Uterus (tissue), 4 donors: ENCODE data around the gene KLK2. TPM values are rescaled to one million over a fixed set of nuclear protein-coding genes. Genes with fewer than 3 reads are reported as not detected.

Experiments
- DNase-seq, 2 donors: peaks; one replicate each; pipeline ENCODE4 v3.0.0-alpha.2; 2019 to 2020
- H3K27ac ChIP-seq, 2 donors: fragments of 200-600 bp; sonication (generic); 1 replicate in 1 of 2; 2 replicates in 1 of 2; pipeline ENCODE4 v1.5.1; 2016 to 2018
- H3K27me3 ChIP-seq, 2 donors: fragments of 200-600 bp; sonication (generic); one replicate each; pipeline ENCODE4 v1.5.1; 2018 to 2019; ENCODE audit warnings: control low read depth in 1 of 2
- H3K36me3 ChIP-seq, 2 donors: fragments of 200-600 bp; sonication (generic); one replicate each; pipeline ENCODE4 v1.5.1; 2019; ENCODE audit warnings: control low read depth in 1 of 2
- H3K4me1 ChIP-seq, 2 donors: fragments of 200-600 bp; sonication (generic); one replicate each; pipeline ENCODE4 v1.5.1; 2018 to 2019; ENCODE audit warnings: control low read depth in 1 of 2
- H3K4me3 ChIP-seq, 2 donors: fragments of 200-600 bp; sonication (generic); 1 replicate in 1 of 2; 2 replicates in 1 of 2; pipeline ENCODE4 v1.5.1; 2018 to 2019; ENCODE audit warnings: mild to moderate bottlenecking in 1 of 2
- H3K9me3 ChIP-seq, 2 donors: fragments of 200-600 bp; sonication (generic); one replicate each; pipeline ENCODE4 v1.5.1; 2019; ENCODE audit warnings: control low read depth in 1 of 2
- POLR2A ChIP-seq, 2 donors: fragments of 450-650 bp; IDR thresholded peaks; one replicate each; pipeline ENCODE4 v1.6.1; 2016; ENCODE audit warnings: antibody characterized with exemption in 2 of 2, mild to moderate bottlenecking in 1 of 2, moderate library complexity in 1 of 2
- intact Hi-C: fragments of 100-400 bp; cut with DNase I; formaldehyde crosslinking; loops from one replicate; pipeline ENCODE4 v1.15.1; 2023; ENCODE audit warnings: low total_unique reads
- total RNA-seq, 4 donors: library from RNA; depleted of rRNA in 3 of 4; stranded (reverse); fragments of >200 nt in 3 of 4; gene quantifications; one replicate each; pipeline versions ENCODE4 v1.1.0 to v1.2.4, GENCODE V29; 2014 to 2023
- TF ChIP-seq, protein P1 (sequence below), 4 experiments: fragments of 200-600 bp in 2 of 4; fragments of 450-650 bp in 2 of 4; sonication (generic) in 2 of 4; IDR thresholded peaks; one replicate each; pipeline ENCODE4 v1.5.1; 2016 to 2019; ENCODE audit warnings: antibody characterized with exemption in 4 of 4, mild to moderate bottlenecking in 2 of 4, moderate library complexity in 1 of 4
- donor health status: DM: yes; HTN: yes; CAD: no.

Gene KLK2
- total RNA-seq, 4 donors from 2014 or later: 0.41 TPM; not detected in 3

GRCh38 chr19:50880241-50880640 is 7.0 kb downstream of the KLK2 start:
- H3K4me3 ChIP-seq: no peak overlapping the region
- H3K4me1 ChIP-seq: no peaks in the 10 kb centered on the region
- DNase-seq: no peak
- H3K36me3 ChIP-seq: no peaks in the 10 kb centered on the region
- H3K27ac ChIP-seq: no peak overlapping the region
- H3K27me3 ChIP-seq: no peaks in the 10 kb centered on the region
- H3K9me3 ChIP-seq: no peaks in the 10 kb centered on the region
- no peak for TF ChIP-seq POLR2A (IDR thresholded peaks at IDR 0.05)
- TF ChIP-seq, protein P1, sequence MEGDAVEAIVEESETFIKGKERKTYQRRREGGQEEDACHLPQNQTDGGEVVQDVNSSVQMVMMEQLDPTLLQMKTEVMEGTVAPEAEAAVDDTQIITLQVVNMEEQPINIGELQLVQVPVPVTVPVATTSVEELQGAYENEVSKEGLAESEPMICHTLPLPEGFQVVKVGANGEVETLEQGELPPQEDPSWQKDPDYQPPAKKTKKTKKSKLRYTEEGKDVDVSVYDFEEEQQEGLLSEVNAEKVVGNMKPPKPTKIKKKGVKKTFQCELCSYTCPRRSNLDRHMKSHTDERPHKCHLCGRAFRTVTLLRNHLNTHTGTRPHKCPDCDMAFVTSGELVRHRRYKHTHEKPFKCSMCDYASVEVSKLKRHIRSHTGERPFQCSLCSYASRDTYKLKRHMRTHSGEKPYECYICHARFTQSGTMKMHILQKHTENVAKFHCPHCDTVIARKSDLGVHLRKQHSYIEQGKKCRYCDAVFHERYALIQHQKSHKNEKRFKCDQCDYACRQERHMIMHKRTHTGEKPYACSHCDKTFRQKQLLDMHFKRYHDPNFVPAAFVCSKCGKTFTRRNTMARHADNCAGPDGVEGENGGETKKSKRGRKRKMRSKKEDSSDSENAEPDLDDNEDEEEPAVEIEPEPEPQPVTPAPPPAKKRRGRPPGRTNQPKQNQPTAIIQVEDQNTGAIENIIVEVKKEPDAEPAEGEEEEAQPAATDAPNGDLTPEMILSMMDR (IDR thresholded peaks at IDR 0.05): no peak
- intact Hi-C loops: no loop called here

- TF ChIP-seq, protein P1 (IDR thresholded peaks at IDR 0.05): no peak
- TF ChIP-seq POLR2A (IDR thresholded peaks at IDR 0.05): no peak
- no peaks in the 10 kb centered on the region for H3K36me3 ChIP-seq
- intact Hi-C loops: no loop called here
- H3K4me3 ChIP-seq: no peak overlapping the region
- no peak for DNase-seq
- no peaks in the 10 kb centered on the region for H3K27me3 ChIP-seq
- H3K4me1 ChIP-seq: no peaks in the 10 kb centered on the region
- H3K9me3 ChIP-seq: no peaks in the 10 kb centered on the region
- H3K27ac ChIP-seq: no peak overlapping the region
These were observed 8.9 kb downstream of the KLK2 start for GRCh38 chr19:50882188-50882587.

DNA sequence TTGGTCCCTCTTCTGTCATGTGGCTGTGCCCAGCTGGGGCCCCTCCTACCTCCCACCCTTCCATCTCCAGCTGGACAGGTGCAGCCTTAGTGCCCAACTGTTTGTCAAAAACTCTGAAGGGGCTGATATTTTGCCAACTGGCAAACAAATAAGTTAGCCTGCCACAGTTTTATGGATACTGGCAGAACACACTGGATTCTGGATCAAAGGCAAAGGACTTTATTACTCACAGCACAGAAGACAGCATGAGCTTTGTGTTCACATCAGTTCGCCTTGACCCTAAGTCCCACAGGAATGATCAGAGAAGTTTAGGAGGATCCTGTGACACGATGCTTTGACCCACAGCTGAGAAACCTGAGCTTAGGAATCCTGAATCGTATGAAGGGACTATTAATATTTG is 16.4 kb downstream of the KLK2 start:
- H3K9me3 ChIP-seq: no peaks in the 10 kb centered on the region
- no peak for DNase-seq

DNA sequence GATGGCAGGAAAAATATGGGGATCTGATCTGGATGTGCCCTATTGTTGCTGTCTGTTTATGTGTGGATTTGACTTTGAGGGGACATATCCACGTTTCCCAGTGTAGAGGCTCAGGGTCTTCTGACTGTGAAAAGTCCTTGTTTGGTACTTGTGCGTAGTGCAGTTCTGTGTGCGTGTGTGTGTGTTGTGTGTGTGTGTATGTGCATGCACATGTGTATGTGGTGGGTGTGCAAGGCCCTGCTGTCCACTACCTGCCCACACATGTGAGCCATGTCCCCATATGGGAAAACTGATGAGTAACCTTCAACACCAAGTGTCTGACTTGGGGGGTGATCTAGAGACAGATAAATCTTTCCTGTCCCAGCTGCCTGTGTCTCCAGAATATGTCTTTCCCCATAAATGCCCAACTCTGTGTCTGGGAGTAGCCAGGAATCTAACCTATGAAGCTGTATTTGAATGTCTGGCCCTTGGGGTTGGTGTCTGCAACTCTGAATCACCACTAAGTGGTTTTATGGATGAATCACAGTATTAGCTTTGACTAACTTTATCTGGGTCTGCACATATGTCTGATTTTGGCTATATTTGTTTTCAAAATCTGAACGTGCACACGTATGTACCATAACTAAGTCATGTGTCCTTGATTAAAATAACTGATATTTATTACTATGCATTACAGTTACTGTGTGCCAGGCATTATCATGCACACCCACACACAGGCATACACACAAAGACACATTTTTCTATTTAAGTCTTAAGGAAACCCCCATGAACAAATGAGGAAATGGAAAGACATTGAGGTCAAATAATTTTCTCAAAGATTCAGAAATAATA is 17.4 kb downstream of the KLK2 start:
- no peaks in the 10 kb centered on the region for H3K27me3 ChIP-seq
- no peak overlapping the region for H3K4me3 ChIP-seq
- H3K9me3 ChIP-seq: no peaks in the 10 kb centered on the region
- DNase-seq: no peak
- no peak overlapping the region for H3K27ac ChIP-seq
- H3K4me1 ChIP-seq: no peaks in the 10 kb centered on the region
- intact Hi-C loops: no loop called here
- TF ChIP-seq, protein P1 (IDR thresholded peaks at IDR 0.05): no peak
- TF ChIP-seq POLR2A (IDR thresholded peaks at IDR 0.05): no peak
- H3K36me3 ChIP-seq: no peaks in the 10 kb centered on the region

More for the DNA sequence above, 16.4 kb downstream of the KLK2 start:
- Histone ChIP-seq H3K27ac (no peak overlapping the region), H3K27me3 (no peaks in the 10 kb centered on the region), H3K36me3 (no peaks in the 10 kb centered on the region), H3K4me1 (no peaks in the 10 kb centered on the region), H3K4me3 (no peak overlapping the region)
- intact Hi-C loops: no loop called here
- TF ChIP-seq, protein P1 (IDR thresholded peaks at IDR 0.05): no peak
- TF ChIP-seq POLR2A (IDR thresholded peaks at IDR 0.05): no peak

DNA sequence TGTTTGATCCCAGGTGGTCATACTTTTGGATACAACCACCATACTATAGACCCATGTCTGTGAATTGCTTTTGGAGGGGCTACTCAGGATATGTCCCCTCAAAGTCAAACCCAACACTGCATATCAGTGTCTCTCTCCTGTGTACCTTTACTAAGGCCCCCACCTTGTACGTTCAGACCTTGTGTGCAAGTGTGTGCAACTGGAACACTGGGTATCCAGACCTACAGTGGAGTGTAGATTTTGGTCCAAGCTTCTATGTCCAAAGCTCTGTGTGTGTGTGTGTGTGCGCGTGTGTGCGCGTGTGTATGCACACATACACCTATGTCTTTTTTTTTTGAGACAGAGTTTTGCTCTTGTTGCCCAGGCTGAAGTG is 18.0 kb downstream of the KLK2 start:
- TF ChIP-seq, protein P1 (IDR thresholded peaks at IDR 0.05): no peak
- TF ChIP-seq POLR2A (IDR thresholded peaks at IDR 0.05): no peak

More for the DNA sequence above, 18.0 kb downstream of the KLK2 start:
- Histone ChIP-seq H3K4me3 (no peak overlapping the region), H3K9me3 (no peaks in the 10 kb centered on the region), H3K4me1 (no peaks in the 10 kb centered on the region), H3K27me3 (no peaks in the 10 kb centered on the region), H3K27ac (no peak overlapping the region), H3K36me3 (no peaks in the 10 kb centered on the region)
- no peak for DNase-seq
- intact Hi-C loops: no loop called here
